ENCODE data around the gene TCF4. TPM values are rescaled to one million over a fixed set of nuclear protein-coding genes. Genes with fewer than 3 reads are reported as not detected.

The TCF4 gene
- total RNA-seq, 6 experiments from 2014 or later: 50.4 to 71.1 (median 59.0) TPM

DNA sequence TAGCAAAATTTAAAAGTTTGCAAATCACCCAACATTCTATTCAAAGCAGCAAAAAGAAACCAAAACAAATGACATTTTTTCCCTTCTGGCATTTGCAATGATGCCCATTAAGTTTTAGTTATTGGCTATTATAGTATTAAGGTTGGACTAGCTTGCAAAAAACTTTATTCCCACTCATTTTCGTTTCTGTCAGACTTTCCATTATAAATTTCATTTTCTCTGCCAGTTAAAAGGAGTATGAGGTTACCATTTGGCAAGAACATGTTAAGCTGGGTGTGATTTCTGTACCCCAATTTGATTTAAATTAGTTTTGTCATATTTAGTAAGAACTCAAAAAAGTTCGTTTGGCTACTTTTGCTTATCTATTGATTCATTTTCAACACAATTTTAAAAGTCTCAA, 187.9 kb downstream of the TCF4 start:
- TF ChIP-seq CTCF (IDR thresholded peaks at IDR 0.05): no peak
- Mint-ChIP-seq H3K27me3 (ENCODE audit: insufficient read depth) (no peaks in the 10 kb centered on the region), H3K4me1 (ENCODE audit: low read depth) (peaks cover 80% of the 10 kb centered on the region), H3K36me3 (ENCODE audit: low read depth) (no peaks in the 10 kb centered on the region), H3K27ac (peak overlapping the region; percentile 89), H3K9me3 (no peaks in the 10 kb centered on the region), H3K4me3 (peak overlapping the region; percentile 89)
- no peak for DNase-seq

GRCh38 chr18:55398858-55399257, 189.1 kb downstream of the TCF4 start:
- TF ChIP-seq CTCF (IDR thresholded peaks at IDR 0.05): no peak
- Mint-ChIP-seq H3K27me3 (ENCODE audit: insufficient read depth) (no peaks in the 10 kb centered on the region), H3K36me3 (ENCODE audit: low read depth) (0 out of 2 replicates have a peak, but pooled peaks cover 5% of the 10 kb centered on the region), H3K9me3 (no peaks in the 10 kb centered on the region), H3K4me1 (ENCODE audit: low read depth) (peaks cover 67% of the 10 kb centered on the region), H3K27ac (peak overlapping the region; percentile 89; the same call in 1 of the 2 replicates), H3K4me3 (peak overlapping the region; percentile 89; the same call in 1 of the 2 replicates)
- DNase-seq: no peak

GRCh38 chr18:55396979-55397378, 191.0 kb downstream of the TCF4 start:
- Mint-ChIP-seq H3K36me3 (ENCODE audit: low read depth) (0 out of 2 replicates have a peak, but pooled peaks cover 5% of the 10 kb centered on the region), H3K9me3 (no peaks in the 10 kb centered on the region), H3K27me3 (ENCODE audit: insufficient read depth) (no peaks in the 10 kb centered on the region), H3K4me3 (no peak overlapping the region), H3K27ac (no peak overlapping the region), H3K4me1 (ENCODE audit: low read depth) (peaks cover 50% of the 10 kb centered on the region)
- TF ChIP-seq CTCF (IDR thresholded peaks at IDR 0.05): no peak
- DNase-seq: no peak

DNA sequence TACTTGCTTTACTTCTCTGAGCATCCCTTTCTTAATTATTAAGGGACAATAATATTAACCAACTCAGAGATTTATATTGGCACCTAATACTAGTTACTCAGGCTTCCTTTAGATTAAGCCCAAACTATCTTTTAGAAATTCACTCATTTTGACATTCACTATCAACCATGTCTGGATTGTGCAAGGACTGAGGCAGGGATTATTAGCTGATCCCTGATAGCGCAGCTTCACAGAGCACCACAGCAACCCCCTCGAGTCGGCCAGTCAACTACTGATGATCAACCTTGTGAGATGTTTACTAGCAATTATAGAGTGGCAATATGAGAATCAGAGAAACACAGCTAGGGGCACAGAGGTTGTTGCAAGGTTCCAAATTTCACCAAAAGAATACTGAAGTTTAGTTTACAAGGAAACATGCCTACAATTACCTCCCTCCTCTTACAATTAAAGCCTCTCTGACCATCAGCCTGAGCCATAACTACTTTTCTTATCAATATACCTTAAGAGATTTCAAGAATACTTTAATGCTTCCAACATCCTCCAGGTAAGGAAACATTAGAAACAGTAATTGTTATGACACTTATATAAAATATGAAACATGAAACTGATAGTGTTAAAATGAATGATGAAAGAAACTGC, 191.6 kb downstream of the TCF4 start:
- Mint-ChIP-seq H3K4me3 (no peak overlapping the region), H3K4me1 (ENCODE audit: low read depth) (peaks cover 44% of the 10 kb centered on the region), H3K27me3 (ENCODE audit: insufficient read depth) (no peaks in the 10 kb centered on the region), H3K36me3 (ENCODE audit: low read depth) (0 out of 2 replicates have a peak, but pooled peaks cover 5% of the 10 kb centered on the region), H3K27ac (no peak overlapping the region), H3K9me3 (no peaks in the 10 kb centered on the region)
- DNase-seq: no peak
- no peak for TF ChIP-seq CTCF (IDR thresholded peaks at IDR 0.05)

DNA sequence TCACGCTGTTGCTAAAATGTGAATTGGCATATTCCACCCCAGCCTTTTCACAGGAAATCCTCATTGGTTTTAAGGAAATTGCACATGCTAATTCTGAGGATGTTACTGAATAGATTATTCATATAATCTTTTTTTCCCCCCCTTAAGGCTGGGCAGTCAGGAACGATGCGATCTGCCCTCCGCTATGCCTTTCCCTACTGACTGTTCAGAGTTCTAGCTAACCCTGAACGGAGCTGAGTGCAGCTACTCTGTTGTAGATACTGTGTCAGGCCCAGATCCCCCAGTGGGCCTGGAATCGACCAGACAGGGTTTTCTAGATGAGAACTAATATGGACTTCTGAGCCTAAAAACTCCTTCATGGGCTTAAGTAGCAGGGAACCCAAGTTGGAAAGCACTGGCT, 192.2 kb downstream of the TCF4 start:
- no peak overlapping the region for H3K27ac Mint-ChIP-seq
- DNase-seq: no peak
- H3K27me3 Mint-ChIP-seq (ENCODE audit: insufficient read depth): no peaks in the 10 kb centered on the region
- H3K4me3 Mint-ChIP-seq: no peak overlapping the region
- H3K9me3 Mint-ChIP-seq: no peaks in the 10 kb centered on the region
- H3K4me1 Mint-ChIP-seq (ENCODE audit: low read depth): peaks cover 39% of the 10 kb centered on the region
- peaks cover 5% of the 10 kb centered on the region; the same call in 1 of the 2 replicates for H3K36me3 Mint-ChIP-seq (ENCODE audit: low read depth)
- no peak for TF ChIP-seq CTCF (IDR thresholded peaks at IDR 0.05)

All from HFFc6 (cell line).